HG03139 (cell line): ENCODE results near the gene CDK5RAP1.

Source experiments
- ATAC-seq: cut with Tn5 transposase; IDR thresholded peaks from one replicate; pipeline ENCODE4 v1.9.1; 2021; ENCODE audit not compliant: unreplicated experiment

The CDK5RAP1 gene

DNA sequence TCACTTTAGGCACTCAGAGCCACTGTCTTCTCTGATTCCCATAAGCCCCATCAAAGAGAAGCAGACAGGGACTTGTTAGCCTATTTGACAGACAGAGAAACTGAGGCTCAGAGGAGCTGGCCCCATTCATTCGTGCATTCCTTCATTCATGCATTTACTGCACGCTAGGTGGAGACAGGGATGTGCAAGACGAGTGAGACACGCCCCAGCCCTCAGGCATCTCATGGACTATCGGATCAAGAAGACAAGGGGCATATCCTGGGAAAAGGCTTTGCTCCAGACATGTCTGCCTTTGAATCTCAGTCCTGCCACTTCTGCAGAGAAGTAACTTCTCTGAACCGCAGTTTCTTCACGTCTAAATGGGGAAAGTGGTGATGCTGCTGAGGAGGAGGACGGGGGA, 64.2 kb downstream of the CDK5RAP1 start:
- no peak for ATAC-seq

DNA sequence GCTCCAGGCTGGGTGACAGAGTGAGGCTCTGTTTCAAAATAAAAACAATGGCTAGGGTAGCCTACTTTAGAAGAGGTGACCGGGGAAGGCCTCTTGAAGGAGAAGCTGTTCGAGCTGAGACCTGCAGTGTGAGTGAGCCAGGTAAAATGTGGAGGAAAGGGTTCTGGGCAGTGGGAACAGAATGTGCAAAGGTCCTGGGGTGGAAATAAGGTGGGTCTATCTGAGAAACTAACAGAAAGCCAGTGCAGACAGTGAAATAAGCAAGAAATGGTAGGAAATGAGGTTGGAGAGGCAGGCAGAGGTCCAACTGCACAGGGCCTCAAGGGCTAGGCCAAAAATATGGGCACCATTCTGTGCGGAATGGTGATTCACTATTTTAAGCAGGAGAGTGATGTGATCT, 64.9 kb downstream of the CDK5RAP1 start:
- no peak for ATAC-seq

DNA sequence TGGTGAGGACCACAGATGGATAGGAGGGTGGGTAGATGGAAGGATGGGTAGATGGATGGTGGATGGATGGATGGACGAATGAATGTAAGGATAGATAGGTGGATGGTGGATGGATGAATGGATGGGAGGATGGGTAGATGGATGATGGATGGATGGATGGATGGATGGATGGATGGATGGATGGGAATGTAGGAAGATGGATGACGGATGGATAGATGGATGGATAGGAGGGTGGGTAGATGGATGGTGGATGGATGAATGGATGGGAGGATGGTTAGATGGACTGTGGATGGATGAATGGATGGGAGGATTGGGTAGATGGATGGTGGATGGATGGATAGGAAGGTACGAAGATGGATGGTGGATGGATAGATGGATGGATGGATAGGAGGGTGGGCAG, 67.2 kb downstream of the CDK5RAP1 start:
- ATAC-seq = no peak

- no peak for ATAC-seq
These were observed 67.7 kb downstream of the CDK5RAP1 start for GRCh38 chr20:33333616-33334015.

- no peak for ATAC-seq
These were observed 68.3 kb downstream of the CDK5RAP1 start for GRCh38 chr20:33332905-33333456.

- ATAC-seq = no peak
These were observed 72.9 kb downstream of the CDK5RAP1 start for GRCh38 chr20:33328157-33329137.

- ATAC-seq = no peak
These were observed 76.0 kb downstream of the CDK5RAP1 start for GRCh38 chr20:33325350-33325749.

DNA sequence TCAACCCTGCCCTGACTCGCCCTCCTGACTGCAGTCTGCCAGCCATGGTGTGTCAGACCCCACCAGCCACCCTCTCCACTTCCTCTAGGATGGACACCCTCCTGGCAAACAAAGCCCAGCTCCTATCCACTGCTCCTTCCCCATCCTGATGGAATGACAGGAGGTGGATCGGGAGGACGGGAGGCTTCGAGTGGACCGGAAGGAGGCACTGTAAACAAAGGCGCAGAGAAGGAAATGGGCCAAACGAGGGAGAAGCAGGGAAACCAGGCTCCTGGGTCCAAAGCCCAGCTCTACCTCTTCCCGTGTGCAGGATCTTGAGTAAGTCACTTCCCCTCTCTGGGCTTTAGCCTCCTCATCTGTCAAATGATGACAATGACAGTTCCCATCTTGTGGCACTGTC, 78.1 kb downstream of the CDK5RAP1 start:
- ATAC-seq = no peak

- ATAC-seq = no peak
These were observed 78.9 kb downstream of the CDK5RAP1 start for GRCh38 chr20:33322456-33322855.

GRCh38 chr20:33320006-33320405, 81.3 kb downstream of the CDK5RAP1 start:
- ATAC-seq = no peak

- no peak for ATAC-seq
These were observed 83.3 kb downstream of the CDK5RAP1 start for GRCh38 chr20:33318096-33318429.

GRCh38 chr20:33317424-33318095, 83.8 kb downstream of the CDK5RAP1 start:
- ATAC-seq = no peak

DNA sequence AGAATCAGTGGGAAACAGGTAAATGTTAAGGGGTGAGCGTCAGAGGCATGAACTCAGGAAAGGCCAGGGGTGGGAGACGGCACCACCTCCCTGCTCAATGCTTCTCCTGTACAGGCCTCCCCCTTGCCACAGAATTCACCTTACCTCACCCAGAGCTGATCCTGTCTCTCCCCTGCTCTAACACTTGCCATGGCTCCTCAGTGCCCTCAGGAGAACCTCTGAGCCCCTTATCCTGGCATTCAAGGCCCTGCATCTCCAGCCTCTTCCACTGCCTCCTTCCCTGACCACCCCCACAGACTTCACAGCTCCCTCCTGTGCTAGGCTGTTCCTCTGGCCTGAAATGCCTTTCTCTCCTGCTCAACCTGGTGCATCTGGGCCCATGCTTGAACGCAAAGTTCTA, 84.4 kb downstream of the CDK5RAP1 start:
- no peak for ATAC-seq

- no peak for ATAC-seq
These were observed 85.0 kb downstream of the CDK5RAP1 start for GRCh38 chr20:33316343-33316742.

GRCh38 chr20:33313686-33314314, 87.5 kb downstream of the CDK5RAP1 start:
- ATAC-seq = no peak

DNA sequence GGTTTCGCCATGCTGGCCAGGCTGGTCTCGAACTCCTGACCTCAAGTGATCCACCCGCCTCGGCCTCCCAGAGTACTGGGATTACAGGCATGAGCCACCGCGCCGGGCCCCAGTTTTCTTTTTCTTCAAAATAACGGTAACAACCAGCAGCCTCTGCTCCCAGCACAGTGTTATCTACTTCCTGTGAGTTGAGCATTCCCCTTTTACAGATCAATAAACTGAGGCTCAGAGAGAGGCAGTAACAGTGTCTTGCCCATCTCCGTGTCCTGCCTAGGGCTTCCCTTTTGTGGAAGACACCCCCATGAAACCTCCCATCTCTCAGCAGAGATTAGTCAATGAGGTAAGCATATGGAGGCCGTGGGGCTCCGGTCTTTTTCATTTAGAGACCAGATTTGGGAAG, 88.7 kb downstream of the CDK5RAP1 start:
- no peak for ATAC-seq

GRCh38 chr20:33311996-33312395, 89.3 kb downstream of the CDK5RAP1 start:
- ATAC-seq = no peak

DNA sequence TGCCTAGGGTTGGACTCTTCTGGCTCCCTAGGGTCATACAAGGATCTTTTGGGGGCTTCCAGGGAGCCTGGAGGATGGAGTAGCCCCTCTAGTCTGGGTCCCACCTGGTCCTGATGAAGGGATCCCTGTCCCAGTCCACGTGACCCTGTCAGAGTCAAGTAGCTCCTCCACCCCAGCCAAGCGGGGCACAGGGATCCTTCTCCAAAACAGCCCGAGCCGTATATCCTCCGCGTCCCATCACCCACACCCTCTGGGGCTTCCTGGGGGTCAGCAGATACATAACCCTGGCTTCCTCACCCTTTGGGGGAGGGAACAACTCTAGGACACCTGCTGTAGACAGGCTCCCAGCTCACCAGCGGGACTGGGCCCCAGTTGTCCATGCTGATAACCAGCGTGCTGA, 90.3 kb downstream of the CDK5RAP1 start:
- ATAC-seq = no peak

- no peak for ATAC-seq
These were observed 90.9 kb downstream of the CDK5RAP1 start for GRCh38 chr20:33310327-33310899.

- ATAC-seq = no peak
These were observed 91.7 kb downstream of the CDK5RAP1 start for GRCh38 chr20:33309631-33310030.
